ENCODE measurements around the gene PPIL1. TPM values are rescaled to one million over a fixed set of nuclear protein-coding genes. Genes with fewer than 3 reads are reported as not detected.

PPIL1 gene
- total RNA-seq, 2 donors from 2014 or later: 3.8 to 4.5 TPM

- Mint-ChIP-seq H3K27me3 (peaks cover 15% of the 10 kb centered on the region), H3K4me3 (no peak overlapping the region), H3K36me3 (ENCODE audit: low read depth) (peaks cover 2% of the 10 kb centered on the region), H3K27ac (no peak overlapping the region), H3K4me1 (peaks cover 20% of the 10 kb centered on the region)
- no peak for ATAC-seq
- no peak for DNase-seq
- H3K9me3 ChIP-seq (ENCODE audit: control insufficient read depth, low read length, poor library complexity, severe bottlenecking): no peaks in the 10 kb centered on the region
These were observed 31.4 kb downstream of the PPIL1 start for GRCh38 chr6:36843170-36843569.

- Mint-ChIP-seq H3K4me1 (peaks cover 23% of the 10 kb centered on the region), H3K27ac (no peak overlapping the region), H3K4me3 (no peak overlapping the region), H3K27me3 (peaks cover 26% of the 10 kb centered on the region), H3K36me3 (ENCODE audit: low read depth) (peaks cover 2% of the 10 kb centered on the region)
- DNase-seq (no peak), ATAC-seq (no peak)
- H3K9me3 ChIP-seq (ENCODE audit: control insufficient read depth, low read length, poor library complexity, severe bottlenecking): no peaks in the 10 kb centered on the region
These were observed 32.8 kb downstream of the PPIL1 start for GRCh38 chr6:36841756-36842155.

GRCh38 chr6:36840432-36841403, 33.9 kb downstream of the PPIL1 start:
- ATAC-seq: peak; percentile 66
- DNase-seq: peak in 1 of 3 donors; percentile 15
- no peaks in the 10 kb centered on the region for H3K9me3 ChIP-seq (ENCODE audit: control insufficient read depth, low read length, poor library complexity, severe bottlenecking)
- H3K4me1 Mint-ChIP-seq: peaks cover 19% of the 10 kb centered on the region
- peak overlapping the region; percentile 83 for H3K4me3 Mint-ChIP-seq
- H3K27me3 Mint-ChIP-seq: peaks cover 26% of the 10 kb centered on the region
- peak overlapping the region; percentile 59 for H3K27ac Mint-ChIP-seq
- peaks cover 1% of the 10 kb centered on the region for H3K36me3 Mint-ChIP-seq (ENCODE audit: low read depth)

GRCh38 chr6:36839749-36840431, 34.7 kb downstream of the PPIL1 start:
- H3K9me3 ChIP-seq (ENCODE audit: control insufficient read depth, low read length, poor library complexity, severe bottlenecking): no peaks in the 10 kb centered on the region
- Mint-ChIP-seq H3K4me3 (peak overlapping the region; percentile 83), H3K36me3 (ENCODE audit: low read depth) (no peaks in the 10 kb centered on the region), H3K27me3 (peaks cover 26% of the 10 kb centered on the region), H3K4me1 (peaks cover 18% of the 10 kb centered on the region), H3K27ac (no peak overlapping the region)
- ATAC-seq (peak; percentile 82), DNase-seq (peak; percentile 36 to 41 (median 36))

GRCh38 chr6:36838896-36839748, 35.5 kb downstream of the PPIL1 start, which contains the start of gene CPNE5:
Gene CPNE5, minus strand, starts transcription at chr6:36839444. Its CDS starts 67 bp downstream, at chr6:36839377.
- Mint-ChIP-seq H3K27ac (no peak within 1 kb of the TSS), H3K27me3 (peaks cover 26% of the 10 kb centered on the region)
- peak; percentile 12 for ATAC-seq

GRCh38 chr6:36837686-36838085, 36.9 kb downstream of the PPIL1 start:
- H3K27me3 Mint-ChIP-seq: peaks cover 26% of the 10 kb centered on the region
- no peaks in the 10 kb centered on the region for H3K36me3 Mint-ChIP-seq (ENCODE audit: low read depth)
- DNase-seq (no peak), ATAC-seq (no peak)
- no peak overlapping the region for H3K27ac Mint-ChIP-seq
- H3K9me3 ChIP-seq (ENCODE audit: control insufficient read depth, low read length, poor library complexity, severe bottlenecking): no peaks in the 10 kb centered on the region
- peak overlapping the region; percentile 63 for H3K4me3 Mint-ChIP-seq
- H3K4me1 Mint-ChIP-seq: peaks cover 18% of the 10 kb centered on the region

More at GRCh38 chr6:36838896-36839748, 35.5 kb downstream of the PPIL1 start, which contains the start of gene CPNE5:
- H3K9me3 ChIP-seq (ENCODE audit: control insufficient read depth, low read length, poor library complexity, severe bottlenecking): no peaks in the 10 kb centered on the region
- no peak for DNase-seq
- Mint-ChIP-seq H3K36me3 (ENCODE audit: low read depth) (no peaks in the 10 kb centered on the region), H3K4me1 (peaks cover 18% of the 10 kb centered on the region), H3K4me3 (peak within 1 kb of the TSS; percentile 83)

- H3K4me3 Mint-ChIP-seq: no peak overlapping the region
- no peak for ATAC-seq
- no peaks in the 10 kb centered on the region for H3K9me3 ChIP-seq (ENCODE audit: control insufficient read depth, low read length, poor library complexity, severe bottlenecking)
- peaks cover 18% of the 10 kb centered on the region for H3K4me1 Mint-ChIP-seq
- no peak overlapping the region for H3K27ac Mint-ChIP-seq
- no peak for DNase-seq
- H3K27me3 Mint-ChIP-seq: peaks cover 26% of the 10 kb centered on the region
- H3K36me3 Mint-ChIP-seq (ENCODE audit: low read depth): no peaks in the 10 kb centered on the region
These were observed 37.6 kb downstream of the PPIL1 start for GRCh38 chr6:36837022-36837339.

GRCh38 chr6:36836111-36837021, 38.2 kb downstream of the PPIL1 start:
- Mint-ChIP-seq H3K4me1 (peaks cover 18% of the 10 kb centered on the region), H3K27ac (no peak overlapping the region), H3K36me3 (ENCODE audit: low read depth) (no peaks in the 10 kb centered on the region), H3K27me3 (peaks cover 26% of the 10 kb centered on the region), H3K4me3 (no peak overlapping the region)
- no peaks in the 10 kb centered on the region for H3K9me3 ChIP-seq (ENCODE audit: control insufficient read depth, low read length, poor library complexity, severe bottlenecking)
- DNase-seq (no peak), ATAC-seq (no peak)

- ATAC-seq: no peak
- peaks cover 7% of the 10 kb centered on the region for H3K4me1 Mint-ChIP-seq
- H3K27me3 Mint-ChIP-seq: peaks cover 18% of the 10 kb centered on the region
- no peak for DNase-seq
- H3K4me3 Mint-ChIP-seq: no peak overlapping the region
- no peaks in the 10 kb centered on the region for H3K9me3 ChIP-seq (ENCODE audit: control insufficient read depth, low read length, poor library complexity, severe bottlenecking)
- no peaks in the 10 kb centered on the region for H3K36me3 Mint-ChIP-seq (ENCODE audit: low read depth)
- H3K27ac Mint-ChIP-seq: no peak overlapping the region
These were observed 39.8 kb downstream of the PPIL1 start for GRCh38 chr6:36834576-36835341.

GRCh38 chr6:36833182-36833789, 41.3 kb downstream of the PPIL1 start:
- no peak for ATAC-seq

GRCh38 chr6:36832313-36832712, 42.3 kb downstream of the PPIL1 start:
- Mint-ChIP-seq H3K27me3 (peaks cover 5% of the 10 kb centered on the region), H3K4me1 (peaks cover 3% of the 10 kb centered on the region), H3K36me3 (ENCODE audit: low read depth) (no peaks in the 10 kb centered on the region), H3K4me3 (no peak overlapping the region), H3K27ac (no peak overlapping the region)
- ATAC-seq (no peak), DNase-seq (no peak)
- H3K9me3 ChIP-seq (ENCODE audit: control insufficient read depth, low read length, poor library complexity, severe bottlenecking): no peaks in the 10 kb centered on the region

More at GRCh38 chr6:36833182-36833789, 41.3 kb downstream of the PPIL1 start:
- H3K27me3 Mint-ChIP-seq: peaks cover 12% of the 10 kb centered on the region
- H3K27ac Mint-ChIP-seq: no peak overlapping the region
- H3K4me3 Mint-ChIP-seq: no peak overlapping the region
- no peaks in the 10 kb centered on the region for H3K9me3 ChIP-seq (ENCODE audit: control insufficient read depth, low read length, poor library complexity, severe bottlenecking)
- no peaks in the 10 kb centered on the region for H3K36me3 Mint-ChIP-seq (ENCODE audit: low read depth)
- no peak for DNase-seq
- peaks cover 3% of the 10 kb centered on the region for H3K4me1 Mint-ChIP-seq

Data from T-helper 17 cell (primary cell).